Measurements from ENCODE around the gene DLX4.

GRCh38 chr17:49973271-49973615 lies 4.3 kb downstream of the DLX4 start:
- no peak for TF ChIP-seq CTCF (IDR thresholded peaks at IDR 0.05)
- TF ChIP-seq POLR2A (IDR thresholded peaks at IDR 0.05): no peak

Measured in adrenal gland (tissue), 5 donors.